Activated CD4-positive, alpha-beta T cell treated with anti-CD3 and anti-CD28 coated beads for 24 hours (primary cell): ENCODE measurements around the gene SLC6A6.

Source experiments
- DNase-seq, 2 donors: peaks; one replicate each; pipeline ENCODE4 v3.0.0-alpha.2; 2020; ENCODE audit warnings: low read depth in 2 of 2

Gene SLC6A6

DNA sequence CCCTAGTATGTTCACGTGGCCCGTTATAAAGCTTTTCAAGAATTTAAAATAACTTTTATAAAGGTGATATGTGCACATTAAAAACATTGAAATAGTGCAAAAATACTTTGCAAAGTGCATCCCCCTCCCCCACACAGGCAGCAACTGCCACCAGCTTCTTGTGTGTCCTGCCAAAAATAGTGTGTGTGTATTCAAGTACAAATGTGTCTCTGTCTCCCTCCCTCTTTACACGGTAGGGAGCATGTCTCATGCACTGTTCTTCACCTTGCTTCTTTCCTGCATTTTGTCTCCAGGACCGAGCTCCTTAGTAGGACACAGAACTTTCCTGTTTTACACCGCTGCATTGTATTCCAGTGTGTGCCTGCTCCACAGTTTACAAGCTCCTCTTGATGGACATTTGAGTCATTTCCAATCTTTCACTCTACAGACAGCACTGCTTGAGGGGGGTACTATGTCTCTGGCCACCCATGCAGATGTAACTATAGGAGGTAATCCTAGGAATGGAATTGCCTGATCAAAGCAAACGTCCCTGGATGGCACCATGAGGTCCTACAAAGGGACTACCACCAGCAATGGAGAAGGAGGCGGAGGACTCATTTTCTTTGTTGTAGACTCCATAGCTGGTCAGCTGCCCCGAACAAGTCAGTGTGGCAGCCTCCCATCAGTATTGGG is 52.4 kb downstream of the SLC6A6 start:
- no peak for DNase-seq

DNA sequence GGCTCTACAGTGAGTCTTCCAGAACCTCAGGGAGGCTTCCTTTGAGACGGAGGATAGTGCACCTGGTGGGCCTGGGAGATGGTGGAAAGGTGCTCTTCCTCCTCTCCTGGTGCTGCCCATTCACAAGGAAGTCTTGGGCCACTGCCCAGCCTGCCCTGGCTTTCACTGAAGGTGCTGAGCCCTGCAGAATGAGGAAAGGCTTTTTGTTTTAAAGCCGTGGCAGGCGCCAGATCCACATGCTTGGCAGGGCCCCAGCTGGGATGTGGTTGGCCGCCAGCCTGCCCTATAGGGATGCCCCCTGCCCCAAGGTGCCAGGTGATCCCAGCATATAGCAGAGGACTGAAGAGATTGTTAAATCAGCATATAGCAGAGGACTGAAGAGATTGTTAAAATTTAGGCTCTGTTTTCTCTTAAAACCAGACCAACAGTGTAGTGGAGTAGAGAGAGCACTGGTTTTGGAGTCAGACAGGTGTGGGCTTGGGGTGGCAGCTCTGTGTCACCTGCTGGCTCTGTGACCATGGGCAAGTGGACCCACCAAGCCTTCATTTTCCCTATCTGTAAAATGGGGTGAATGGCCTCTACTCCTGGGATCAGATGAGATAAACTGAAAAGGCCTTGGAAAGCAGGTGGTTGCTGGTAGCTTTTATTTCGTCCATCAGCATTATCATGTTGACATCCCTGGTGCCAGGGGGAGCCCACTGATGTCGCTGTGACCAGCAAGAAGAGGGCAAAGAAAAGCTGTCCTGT is 53.3 kb downstream of the SLC6A6 start:
- DNase-seq: no peak

DNA sequence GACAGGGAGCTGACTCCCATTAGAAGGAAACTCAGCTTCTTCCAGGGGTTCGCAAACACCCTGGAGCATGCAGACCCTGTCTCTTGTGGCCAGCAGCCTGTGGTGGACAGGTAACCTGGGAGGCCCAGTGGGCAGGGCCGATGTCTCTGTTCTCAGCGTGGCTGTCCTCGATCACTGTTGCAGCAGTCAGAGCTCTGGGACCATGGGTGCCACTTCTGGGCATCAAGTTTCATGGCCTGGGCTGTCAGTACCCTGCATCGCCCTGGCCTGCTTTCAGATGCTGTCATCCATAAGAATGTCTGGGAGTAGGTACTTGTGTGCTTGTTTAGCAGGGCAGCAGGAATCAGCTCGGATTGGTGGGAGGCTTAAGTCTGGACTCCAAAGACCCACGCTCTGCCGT is 54.4 kb downstream of the SLC6A6 start:
- no peak for DNase-seq

DNA sequence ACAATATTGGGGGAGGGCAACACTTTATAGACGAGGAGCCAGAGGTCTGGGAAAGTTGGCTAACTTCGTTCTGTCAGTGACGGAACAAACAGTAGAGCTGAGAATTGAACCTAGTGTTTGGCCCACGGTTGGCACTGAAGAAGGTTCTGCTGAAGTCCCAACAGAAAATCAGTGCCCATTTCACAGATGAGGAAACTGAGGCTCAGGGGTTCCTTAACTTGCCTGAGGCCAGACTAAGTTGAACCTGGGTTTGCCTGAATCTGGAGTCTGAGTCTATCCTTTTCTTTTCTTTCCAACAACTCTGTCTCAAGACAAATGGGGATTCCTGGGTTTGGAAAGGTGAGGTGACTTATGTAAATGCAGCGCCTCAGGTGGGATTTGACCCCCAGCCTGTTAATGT is 55.1 kb downstream of the SLC6A6 start:
- no peak for DNase-seq

DNA sequence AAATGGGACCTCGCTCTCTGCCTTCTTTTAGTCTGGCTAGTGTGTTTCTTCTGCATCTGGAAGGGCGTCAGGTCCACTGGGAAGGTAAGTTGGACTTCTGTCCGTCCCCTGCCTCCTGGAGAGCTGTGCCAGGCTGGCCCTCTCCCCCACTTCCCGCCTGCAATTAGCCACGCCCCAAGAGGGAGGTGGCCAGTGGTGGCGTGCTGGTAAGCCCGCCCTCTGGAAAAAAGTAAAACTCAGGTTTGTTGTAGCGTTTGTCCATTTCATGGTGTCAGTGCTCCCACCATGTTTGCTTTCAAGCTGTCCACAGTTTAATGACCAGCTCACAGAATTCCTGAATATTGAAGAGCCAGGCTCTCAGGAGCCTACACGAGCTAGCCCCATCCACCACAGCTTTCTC is 55.6 kb downstream of the SLC6A6 start:
- DNase-seq: no peak

DNA sequence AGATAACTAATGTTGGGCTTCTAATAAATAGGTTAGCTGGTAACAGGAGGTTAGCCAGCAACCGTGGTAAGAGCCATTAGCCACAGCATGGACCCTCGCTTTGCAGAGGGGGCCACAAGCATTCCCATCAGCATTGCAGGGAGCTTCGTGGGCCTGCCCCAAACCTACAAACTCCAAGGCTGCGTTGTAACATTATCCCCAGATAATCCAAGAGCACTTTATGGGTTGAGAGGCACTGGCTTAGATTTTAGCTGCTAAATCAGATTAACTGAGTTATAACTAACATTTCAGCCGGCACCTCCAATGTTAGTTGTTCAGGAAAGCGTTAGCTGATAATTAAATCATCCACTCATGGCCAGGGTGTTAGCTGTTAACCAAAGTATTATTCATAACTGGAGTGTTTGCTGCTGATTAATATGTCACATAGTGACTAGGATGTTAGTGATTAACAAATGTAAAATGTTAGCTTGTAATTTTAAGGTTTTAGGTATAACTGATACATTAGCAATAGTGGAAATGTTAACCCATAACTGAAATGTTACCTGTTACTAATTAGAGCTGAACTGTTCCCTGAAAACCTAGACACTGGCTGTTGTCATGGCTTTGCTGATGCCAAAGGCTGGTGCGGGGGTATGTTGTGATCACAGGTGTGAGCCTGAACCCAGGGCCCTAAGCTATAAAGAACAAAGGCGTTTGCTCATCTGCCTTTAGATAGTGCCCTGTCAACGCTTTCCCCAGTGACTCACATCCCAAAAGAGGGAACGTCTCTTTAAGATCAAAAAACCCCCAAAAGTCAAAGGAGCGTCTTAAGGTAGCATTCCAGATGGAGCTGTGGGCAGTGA is 56.2 kb downstream of the SLC6A6 start:
- DNase-seq: no peak

DNA sequence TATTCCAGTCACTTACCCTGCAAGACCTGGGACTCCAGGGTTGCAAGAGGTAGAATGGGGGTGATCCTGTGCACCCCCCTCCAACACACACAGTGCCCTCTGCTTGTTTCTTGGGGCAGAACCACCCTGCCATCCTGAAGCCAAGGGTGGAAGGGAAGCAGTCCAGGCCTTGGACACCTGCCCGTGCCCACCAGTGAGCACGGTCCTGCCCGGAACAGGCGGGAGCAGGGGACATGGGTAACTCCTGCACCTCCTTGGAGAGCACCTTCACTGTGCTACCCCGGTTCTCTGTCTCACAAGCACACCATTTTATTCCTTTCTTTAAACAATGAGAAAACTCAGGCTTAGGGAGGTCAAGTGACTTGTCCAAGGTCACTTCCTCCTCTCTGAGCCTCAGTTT is 57.0 kb downstream of the SLC6A6 start:
- DNase-seq: no peak

DNA sequence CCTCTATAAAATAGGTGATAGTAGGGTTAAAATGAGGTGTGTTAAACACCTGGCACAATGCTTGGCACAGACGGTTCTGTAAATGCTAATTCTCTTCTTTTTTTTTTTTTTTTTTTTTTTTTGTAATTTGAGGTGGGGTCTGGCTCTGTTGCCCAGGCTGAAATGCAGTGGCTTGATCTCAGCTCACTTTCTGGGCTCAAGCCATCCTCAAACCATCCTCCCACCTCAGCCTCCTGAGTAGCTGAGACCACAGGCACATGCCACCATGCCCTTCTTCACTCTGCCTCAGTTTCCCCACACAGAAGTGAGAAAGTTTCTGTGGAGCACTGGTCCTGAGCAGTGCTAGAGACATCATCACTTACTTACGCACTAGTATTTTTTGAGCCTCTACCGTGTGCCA is 57.4 kb downstream of the SLC6A6 start:
- DNase-seq: no peak

DNA sequence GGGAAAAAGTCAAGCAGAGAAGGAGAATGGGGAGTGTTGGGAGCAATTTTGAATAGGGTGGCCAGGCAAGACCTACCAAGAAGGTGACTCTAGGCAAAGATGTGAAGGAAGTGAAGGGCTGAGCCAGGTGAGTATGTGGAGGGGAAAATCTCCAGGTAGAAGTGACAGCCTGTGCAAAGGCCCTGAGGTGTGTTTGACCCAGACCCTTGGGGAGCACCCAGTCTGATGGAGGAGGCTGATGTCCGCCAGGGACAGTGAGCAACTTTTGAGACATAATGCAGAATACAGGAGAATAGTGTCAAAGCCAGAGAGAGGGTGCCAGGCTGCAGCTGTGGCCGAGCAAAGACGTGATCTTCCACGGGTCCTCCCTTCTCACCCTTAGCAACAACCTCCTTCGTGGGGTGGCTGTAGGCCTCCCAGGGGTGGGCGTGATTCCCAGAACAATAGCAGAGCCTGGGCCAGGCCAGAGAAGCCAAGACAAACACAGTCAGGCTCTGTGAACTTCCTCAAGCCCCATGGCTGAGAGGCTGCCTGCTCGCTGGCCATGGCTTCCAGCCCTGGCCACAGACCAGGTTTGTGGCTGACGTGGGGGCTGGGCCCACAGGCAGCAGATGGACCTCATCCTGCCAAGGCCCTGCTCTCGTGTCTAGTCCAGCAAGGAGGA is 58.1 kb downstream of the SLC6A6 start:
- DNase-seq: no peak

DNA sequence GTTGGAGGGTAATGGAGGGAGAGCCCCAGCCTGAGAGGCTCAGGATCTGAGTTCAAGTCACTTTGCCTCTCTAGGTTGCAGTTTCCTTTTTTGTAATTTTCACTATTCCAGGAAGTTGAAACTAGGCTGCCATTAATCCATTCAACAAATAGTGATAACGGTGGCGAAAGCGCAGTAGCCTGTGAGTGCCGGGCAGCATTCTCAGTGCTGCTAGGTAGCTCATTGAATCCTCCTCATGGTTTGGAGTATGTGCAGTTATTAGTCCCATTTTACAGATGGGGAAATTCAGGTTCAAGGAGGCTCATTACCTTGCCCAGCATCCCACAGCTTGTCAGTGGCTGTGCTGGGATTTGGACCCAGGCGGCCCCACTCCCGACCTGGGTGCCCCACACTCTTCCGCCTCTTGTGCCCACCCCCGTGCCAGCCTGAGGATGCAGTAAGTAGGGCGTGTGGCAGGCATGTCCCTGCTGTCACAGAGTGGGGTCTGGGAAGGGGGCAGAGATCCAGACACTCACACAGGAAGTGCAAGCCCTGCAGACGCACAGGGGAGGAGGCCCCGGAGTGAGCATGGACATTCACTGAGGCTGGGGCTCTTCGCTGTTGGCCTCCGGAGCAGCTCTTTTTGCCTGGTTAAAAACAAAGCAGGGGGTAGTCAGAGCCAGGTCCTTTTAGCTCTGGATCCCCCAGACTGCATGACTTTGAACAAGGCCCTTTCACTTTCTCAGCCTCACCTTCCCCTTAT is 58.8 kb downstream of the SLC6A6 start:
- DNase-seq: no peak

DNA sequence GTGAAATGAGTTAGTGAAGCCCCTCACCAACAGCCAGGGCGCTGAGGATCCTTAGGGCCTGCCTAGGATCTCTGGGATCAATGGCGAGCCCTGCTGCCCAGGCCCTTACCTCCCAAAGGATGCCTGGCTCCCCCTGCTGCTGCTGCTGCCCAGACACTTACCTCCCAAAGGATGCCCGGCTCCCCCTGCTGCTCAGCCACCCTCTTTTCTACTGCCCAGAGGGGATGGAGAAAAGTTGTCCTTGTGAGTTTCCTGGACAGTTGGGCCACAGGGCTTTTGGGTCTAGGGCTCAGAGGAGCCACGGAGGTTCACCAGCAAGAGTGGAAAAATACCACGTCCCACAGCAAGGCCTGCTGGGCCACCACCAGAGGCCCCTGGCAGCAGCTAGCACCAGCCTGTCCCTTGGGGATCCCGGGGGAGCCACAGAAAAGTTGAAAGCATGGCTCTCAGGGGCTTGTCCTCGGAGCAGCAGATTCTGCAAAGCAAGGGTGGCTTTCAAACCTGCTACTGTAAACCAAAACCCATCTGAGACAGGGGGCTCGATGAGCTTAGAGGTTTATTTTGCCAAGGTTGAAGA is 59.4 kb downstream of the SLC6A6 start:
- DNase-seq: no peak

DNA sequence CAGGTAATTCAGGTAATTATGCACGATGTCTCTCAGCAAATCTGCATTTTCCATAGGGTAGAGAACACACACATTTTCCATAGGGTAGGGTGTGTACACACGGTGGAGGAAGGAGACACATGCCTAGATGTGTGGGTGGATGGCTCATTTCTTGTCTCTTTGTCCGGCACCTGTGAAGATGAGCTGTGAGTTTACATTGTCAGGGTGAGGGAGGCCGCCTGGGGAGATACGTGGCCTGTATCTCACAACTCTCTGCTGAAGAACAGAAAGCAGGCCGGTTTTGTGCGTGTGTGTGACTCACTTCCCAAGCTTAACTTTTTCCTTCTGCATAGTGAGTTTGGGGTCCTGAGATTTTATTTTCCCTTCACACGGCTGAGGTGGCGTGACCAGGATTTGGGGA is 60.3 kb downstream of the SLC6A6 start:
- DNase-seq: peak in 1 of 2 donors; percentile 6

DNA sequence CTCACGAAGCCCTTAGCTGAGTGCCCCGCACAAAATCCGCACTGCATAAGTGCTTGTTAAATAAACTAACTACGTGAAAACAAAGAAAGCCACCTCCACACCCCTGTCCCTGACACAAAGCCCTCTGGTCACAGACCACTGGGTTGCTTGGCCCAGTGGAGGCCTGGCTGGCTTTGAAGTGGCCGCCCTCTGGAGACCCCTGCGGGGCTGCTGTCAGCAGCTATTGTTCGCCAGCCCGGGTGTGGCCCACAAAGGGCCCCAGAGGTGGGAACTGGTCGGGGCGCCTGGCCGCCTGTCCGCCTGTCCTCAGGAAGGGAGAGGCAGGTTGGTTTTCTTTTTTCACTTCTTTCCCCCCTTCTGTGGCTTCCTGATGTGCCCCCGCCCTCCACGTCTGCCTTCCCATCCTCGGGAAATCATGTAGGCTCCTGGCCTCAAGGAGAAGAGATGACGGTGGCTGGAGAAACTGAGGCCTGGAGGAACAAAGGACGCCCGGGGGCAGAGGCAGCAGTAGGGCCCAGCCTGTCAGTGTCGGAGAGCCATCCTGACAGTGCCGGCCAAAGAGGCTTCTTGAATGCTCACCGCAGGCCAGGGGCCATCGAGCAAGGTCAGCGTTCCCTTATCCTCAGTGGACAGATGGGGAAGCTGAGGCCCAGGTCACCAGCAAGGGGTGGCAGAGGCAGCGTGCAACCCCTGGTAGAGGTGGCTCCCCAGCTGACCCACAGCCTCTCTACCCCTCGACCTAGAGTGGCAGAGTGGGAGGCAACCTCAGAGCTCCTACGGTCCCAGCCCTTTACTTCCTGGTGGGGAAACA is 61.1 kb downstream of the SLC6A6 start:
- DNase-seq: no peak

DNA sequence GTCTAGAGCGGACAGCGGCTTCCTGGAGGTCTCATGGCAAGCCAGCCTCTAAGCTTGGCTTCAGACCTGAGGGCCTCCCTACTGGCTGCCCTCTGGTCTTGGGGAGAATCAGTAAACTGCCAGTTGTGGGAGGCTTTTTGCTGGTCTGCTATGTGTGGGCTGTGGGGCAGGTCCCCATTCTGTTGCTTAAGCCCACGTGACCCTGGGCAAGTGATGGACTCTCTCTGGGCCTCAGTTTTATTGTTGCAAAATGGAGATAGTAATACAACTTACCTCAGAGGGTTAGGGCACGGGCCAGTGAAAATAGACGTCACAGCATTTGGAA is 61.7 kb downstream of the SLC6A6 start:
- DNase-seq: no peak

DNA sequence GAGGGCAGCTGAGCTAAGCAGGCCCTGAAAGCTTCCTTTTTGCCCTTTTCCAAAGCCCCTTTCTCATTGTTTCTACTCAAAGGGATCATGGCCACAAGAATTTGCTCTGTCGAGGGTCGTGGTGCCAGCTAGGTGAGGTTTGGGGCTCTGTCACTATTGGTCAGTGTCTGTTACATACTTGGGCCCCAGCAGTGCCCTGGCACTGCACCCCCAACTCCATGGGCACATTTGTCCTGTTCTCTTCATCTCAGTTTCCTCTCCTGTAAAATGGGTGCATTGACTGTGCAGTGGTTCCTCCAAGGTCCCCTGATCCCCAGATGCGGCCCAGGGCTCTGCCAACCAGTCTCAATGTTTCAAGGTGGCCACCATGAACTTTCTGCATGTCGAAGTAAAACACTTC is 62.1 kb downstream of the SLC6A6 start:
- no peak for DNase-seq

DNA sequence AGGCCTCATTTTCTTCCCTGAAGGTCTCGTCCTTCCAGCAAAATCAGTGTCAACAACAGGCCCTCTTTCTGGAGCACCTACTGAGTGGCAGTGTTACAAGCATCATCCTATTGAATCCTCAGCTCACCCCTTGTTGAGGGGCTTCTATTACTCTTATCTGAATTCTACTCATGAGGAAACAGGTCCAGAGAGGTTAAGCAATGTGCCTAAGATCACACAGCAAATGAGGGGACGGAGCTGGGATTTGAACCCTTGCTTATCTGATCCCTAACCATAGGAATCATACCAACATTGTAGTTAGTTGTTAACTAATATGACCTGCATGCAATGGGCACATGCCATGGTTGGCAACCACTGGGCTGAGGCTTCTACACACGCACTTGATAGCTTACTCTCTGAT is 63.0 kb downstream of the SLC6A6 start:
- DNase-seq: no peak

DNA sequence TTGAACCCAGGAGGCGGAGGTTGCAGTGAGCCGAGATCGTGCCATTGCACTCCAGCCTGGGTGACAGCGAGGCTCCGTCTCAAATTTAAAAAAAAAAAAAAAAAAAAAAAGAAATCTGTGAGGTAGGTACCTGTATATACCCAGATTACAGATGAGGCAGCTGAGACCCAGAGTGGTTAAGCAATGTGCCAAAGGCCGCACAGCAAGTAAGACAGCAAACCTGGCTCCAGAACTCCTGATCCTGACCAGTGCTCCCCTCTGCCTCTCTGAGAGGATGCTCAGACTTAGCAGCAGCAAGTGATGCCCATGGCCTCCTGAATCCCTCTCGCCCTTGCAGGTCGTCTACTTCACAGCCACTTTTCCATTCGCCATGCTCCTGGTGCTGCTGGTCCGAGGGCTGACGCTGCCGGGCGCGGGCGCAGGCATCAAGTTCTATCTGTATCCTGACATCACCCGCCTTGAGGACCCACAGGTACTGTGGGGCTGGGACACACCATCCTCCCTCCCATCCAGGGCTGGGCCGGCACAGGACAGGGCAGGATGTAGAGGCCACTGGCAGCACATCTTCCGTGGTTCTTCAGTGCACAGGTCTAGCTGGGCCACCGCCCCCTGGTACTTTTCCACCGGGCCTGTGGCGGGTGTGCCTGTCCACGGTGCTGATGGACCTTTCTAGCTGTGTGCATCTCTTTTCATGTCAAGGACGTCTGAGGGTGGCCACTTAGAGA is 63.9 kb downstream of the SLC6A6 start:
- no peak for DNase-seq

DNA sequence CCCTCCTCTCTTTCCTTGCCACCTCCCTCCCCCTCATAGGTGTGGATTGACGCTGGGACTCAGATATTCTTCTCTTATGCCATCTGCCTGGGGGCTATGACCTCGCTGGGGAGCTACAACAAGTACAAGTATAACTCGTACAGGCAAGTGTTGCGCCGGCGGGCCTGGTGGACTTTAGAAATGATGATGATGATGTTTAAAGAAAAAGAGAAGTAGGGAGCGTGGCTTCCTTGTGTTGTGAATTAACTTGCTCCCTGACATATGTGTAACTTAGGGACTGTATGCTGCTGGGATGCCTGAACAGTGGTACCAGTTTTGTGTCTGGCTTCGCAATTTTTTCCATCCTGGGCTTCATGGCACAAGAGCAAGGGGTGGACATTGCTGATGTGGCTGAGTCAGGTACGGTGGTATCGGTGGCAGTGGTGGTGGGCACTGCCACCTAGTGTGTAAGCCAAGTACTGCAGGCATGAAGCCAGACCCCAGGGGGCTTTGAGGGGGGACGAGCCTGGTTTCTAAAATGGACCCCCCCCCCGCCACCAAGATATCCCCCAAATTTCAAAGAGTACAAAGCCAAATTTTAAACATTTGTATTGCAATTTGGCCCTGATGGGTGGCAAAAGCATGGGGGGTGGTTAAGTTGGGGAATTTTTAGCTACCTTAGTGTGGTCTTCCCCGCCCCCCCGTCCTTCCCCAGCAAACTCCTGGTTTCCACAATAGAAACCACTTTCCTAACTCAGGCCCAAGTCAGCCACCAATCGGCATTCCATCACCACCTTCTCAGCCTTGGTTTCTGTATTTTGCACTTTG is 65.6 kb downstream of the SLC6A6 start:
- peak; percentile 10 to 17 for DNase-seq

DNA sequence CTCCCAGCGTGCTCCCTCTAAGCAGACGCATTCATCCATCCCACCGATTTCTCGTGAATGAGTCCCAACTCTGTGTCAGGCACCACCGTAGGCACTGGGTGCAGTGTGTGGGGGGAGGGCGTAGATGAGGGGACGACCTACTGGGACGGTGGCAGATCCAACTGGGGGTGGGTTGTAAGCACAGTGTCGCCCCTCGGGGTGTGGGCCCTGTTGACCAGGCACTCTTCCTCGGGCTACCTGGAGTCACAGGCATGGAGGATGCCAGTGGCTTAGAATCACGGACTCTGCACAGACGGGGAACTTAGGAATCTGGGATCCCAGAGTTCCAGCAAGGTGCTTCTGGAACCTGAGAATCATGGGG is 66.2 kb downstream of the SLC6A6 start:
- DNase-seq: no peak
